OCI-LY1 (cell line): Measurements from ENCODE around the gene RAPGEF3.

ENCODE experiments used
- H2AFZ ChIP-seq: fragments of 200-600 bp; sonication (generic), shearing (Covaris generic); 2 replicates; pipeline ENCODE4 v1.6.0; 2014; ENCODE audit warnings: antibody characterized with exemption, mild to moderate bottlenecking, low read length
- H3F3A ChIP-seq: fragments of 200-600 bp; sonication (generic), shearing (Covaris generic); 2 replicates; pipeline ENCODE4 v1.6.0; 2014; ENCODE audit warnings: mild to moderate bottlenecking, antibody characterized with exemption, low read length, moderate library complexity; ENCODE audit not compliant: insufficient read depth
- H3K27ac ChIP-seq: fragments of 200-600 bp; sonication (generic); 2 replicates; pipeline ENCODE4 v1.5.1; 2014; ENCODE audit warnings: low read length, mixed run types, mild to moderate bottlenecking, low read depth; ENCODE audit not compliant: poor library complexity, severe bottlenecking
- H3K27me3 ChIP-seq: fragments of 200-600 bp; sonication (generic); 2 replicates; pipeline ENCODE4 v1.6.0; 2014; ENCODE audit warnings: antibody characterized with exemption, mild to moderate bottlenecking, low read length, moderate library complexity; ENCODE audit not compliant: insufficient read depth
- H3K36me3 ChIP-seq: fragments of 200-600 bp; sonication (generic); 2 replicates; pipeline ENCODE4 v1.6.1; 2014; ENCODE audit warnings: mild to moderate bottlenecking, antibody characterized with exemption, low read length, moderate library complexity, mixed read lengths; ENCODE audit not compliant: insufficient read depth
- H3K4me1 ChIP-seq: fragments of 200-600 bp; sonication (generic); 2 replicates; pipeline ENCODE4 v1.5.1; 2014; ENCODE audit warnings: mild to moderate bottlenecking, low read length, moderate library complexity; ENCODE audit not compliant: insufficient read depth, severe bottlenecking
- H3K4me2 ChIP-seq: fragments of 200-600 bp; sonication (generic), shearing (Covaris generic); 2 replicates; pipeline ENCODE4 v1.6.1; 2014; ENCODE audit warnings: low read length
- H3K4me3 ChIP-seq: fragments of 200-600 bp; sonication (generic); 2 replicates; pipeline ENCODE4 v1.5.1; 2014; ENCODE audit warnings: low read length, low read depth, mild to moderate bottlenecking, mixed read lengths; ENCODE audit not compliant: poor library complexity, severe bottlenecking
- H3K79me2 ChIP-seq: fragments of 200-600 bp; shearing (Covaris generic); 2 replicates; pipeline ENCODE4 v1.6.1; 2016; ENCODE audit warnings: mixed run types, low read length, mixed read lengths; ENCODE audit not compliant: insufficient read depth
- H3K9ac ChIP-seq: fragments of 200-600 bp; sonication (generic), shearing (Covaris generic); 2 replicates; pipeline ENCODE4 v1.6.1; 2014; ENCODE audit warnings: mild to moderate bottlenecking, low read length, mixed read lengths
- H3K9me2 ChIP-seq: fragments of 200-600 bp; sonication (generic), shearing (Covaris generic); 2 replicates; pipeline ENCODE4 v1.6.1; 2014; ENCODE audit warnings: low read depth, mild to moderate bottlenecking, low read length, mixed read lengths
- H3K9me3 ChIP-seq: fragments of 200-600 bp; shearing (Covaris generic); 2 replicates; pipeline ENCODE4 v1.6.1; 2014; ENCODE audit warnings: low read length, mixed read lengths
- H4K20me1 ChIP-seq: fragments of 200-600 bp; sonication (generic), shearing (Covaris generic); 2 replicates; pipeline ENCODE4 v1.6.0; 2016; ENCODE audit warnings: mild to moderate bottlenecking, low read length; ENCODE audit not compliant: insufficient read depth
- EZH2 ChIP-seq: fragments of 200-600 bp; sonication (generic), shearing (Covaris generic); IDR thresholded peaks from 2 replicates; pipeline ENCODE4 v1.8.0; 2017; ENCODE audit warnings: borderline replicate concordance, mixed run types, mild to moderate bottlenecking, antibody characterized with exemption, low read length, moderate library complexity, mixed read lengths
- TF ChIP-seq, protein P1 (sequence below): fragments of 200-600 bp; sonication (generic), shearing (Covaris generic); IDR thresholded peaks from 2 replicates; pipeline ENCODE4 v1.5.1; 2017; ENCODE audit warnings: mild to moderate bottlenecking, antibody characterized with exemption, low read length, moderate library complexity, mixed read lengths

The RAPGEF3 gene

DNA sequence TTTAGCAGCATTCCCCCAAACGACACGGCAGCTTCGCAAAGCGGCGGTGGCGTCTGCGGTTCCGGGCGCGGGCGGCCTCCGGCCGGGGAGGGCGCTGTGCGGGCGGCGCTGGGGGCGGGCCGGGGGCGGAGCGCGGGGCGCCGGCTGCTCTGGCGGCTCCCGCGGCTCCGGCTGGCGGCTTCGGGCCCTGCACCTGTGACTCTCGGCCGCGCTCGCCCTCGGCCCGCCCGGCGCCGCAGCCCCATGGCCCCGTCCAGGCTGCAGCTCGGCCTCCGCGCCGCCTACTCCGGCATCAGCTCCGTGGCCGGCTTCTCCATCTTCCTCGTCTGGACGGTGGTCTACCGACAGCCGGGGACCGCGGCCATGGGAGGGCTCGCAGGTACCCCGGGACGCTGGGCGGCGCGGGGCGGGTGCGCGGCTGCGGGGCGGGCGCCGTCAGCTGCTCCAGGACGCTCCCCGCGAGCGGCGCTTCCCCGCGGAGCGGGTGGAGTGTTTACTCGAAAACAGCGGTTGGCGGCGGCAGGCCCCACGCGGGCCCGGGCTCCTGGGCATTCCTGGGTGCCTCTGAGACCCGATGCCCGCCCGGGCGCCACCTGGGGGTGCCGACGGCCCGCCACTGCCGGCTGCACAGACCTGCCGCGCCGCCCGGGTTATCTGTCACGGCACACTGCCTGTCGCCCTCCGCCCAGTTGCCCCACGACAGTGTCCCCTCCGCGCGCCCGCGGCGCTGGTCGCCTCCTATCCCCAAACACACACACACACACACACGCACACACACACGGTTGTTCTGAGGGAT lies 14.6 kb upstream of the RAPGEF3 start, which contains the start of gene SLC48A1:
TSS of gene SLC48A1 (plus strand) at position 177 of the 796 bp plus-strand sequence. CDS start at position 244, 67 bp downstream.
- peak within 1 kb of the TSS; percentile 80 for H3K4me2 ChIP-seq
- no peaks in the 10 kb centered on the region for H4K20me1 ChIP-seq
- H3K9me3 ChIP-seq = no peaks in the 10 kb centered on the region
- no peaks in the 10 kb centered on the region for H3K79me2 ChIP-seq
- no peaks in the 10 kb centered on the region for H3K27me3 ChIP-seq
- peak within 1 kb of the TSS; percentile 74 for H3K9ac ChIP-seq
- TF ChIP-seq, protein P1, sequence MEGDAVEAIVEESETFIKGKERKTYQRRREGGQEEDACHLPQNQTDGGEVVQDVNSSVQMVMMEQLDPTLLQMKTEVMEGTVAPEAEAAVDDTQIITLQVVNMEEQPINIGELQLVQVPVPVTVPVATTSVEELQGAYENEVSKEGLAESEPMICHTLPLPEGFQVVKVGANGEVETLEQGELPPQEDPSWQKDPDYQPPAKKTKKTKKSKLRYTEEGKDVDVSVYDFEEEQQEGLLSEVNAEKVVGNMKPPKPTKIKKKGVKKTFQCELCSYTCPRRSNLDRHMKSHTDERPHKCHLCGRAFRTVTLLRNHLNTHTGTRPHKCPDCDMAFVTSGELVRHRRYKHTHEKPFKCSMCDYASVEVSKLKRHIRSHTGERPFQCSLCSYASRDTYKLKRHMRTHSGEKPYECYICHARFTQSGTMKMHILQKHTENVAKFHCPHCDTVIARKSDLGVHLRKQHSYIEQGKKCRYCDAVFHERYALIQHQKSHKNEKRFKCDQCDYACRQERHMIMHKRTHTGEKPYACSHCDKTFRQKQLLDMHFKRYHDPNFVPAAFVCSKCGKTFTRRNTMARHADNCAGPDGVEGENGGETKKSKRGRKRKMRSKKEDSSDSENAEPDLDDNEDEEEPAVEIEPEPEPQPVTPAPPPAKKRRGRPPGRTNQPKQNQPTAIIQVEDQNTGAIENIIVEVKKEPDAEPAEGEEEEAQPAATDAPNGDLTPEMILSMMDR = peak; percentile 26; the same call in 1 of the 2 replicates
- TF ChIP-seq EZH2 = no peak
- H3K36me3 ChIP-seq = no peaks in the 10 kb centered on the region
- 0 out of 2 replicates have a peak within 1 kb of the TSS, but pooled peaks have one; percentile 38 for H2AFZ ChIP-seq
- no peaks in the 10 kb centered on the region for H3K9me2 ChIP-seq
- no peak within 1 kb of the TSS for H3K27ac ChIP-seq
- H3K4me3 ChIP-seq = peak within 1 kb of the TSS; percentile 80
- H3K4me1 ChIP-seq = peaks cover 44% of the 10 kb centered on the region
- H3F3A ChIP-seq = no peaks in the 10 kb centered on the region

DNA sequence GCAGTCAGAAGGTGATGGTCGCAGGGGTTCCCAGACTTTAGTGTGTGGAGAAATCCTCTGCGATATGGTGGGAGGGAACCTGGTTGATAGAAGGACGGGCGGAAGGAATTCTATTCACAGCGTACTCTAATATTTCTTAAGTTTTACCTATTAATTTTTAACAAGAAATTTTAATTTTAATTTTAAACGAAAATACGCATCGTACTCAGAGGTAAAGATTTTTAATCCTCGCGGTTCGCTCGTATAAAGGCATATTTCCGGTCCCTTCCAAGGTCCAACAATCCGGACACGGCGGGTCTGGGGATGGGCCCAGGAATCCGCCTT lies 14.0 kb upstream of the RAPGEF3 start:
- Histone ChIP-seq H3K9me3 (no peaks in the 10 kb centered on the region), H2AFZ (0 out of 2 replicates have a peak overlapping the region, but pooled peaks have one; percentile 38), H3K27me3 (no peaks in the 10 kb centered on the region), H3F3A (no peaks in the 10 kb centered on the region), H3K4me2 (peak overlapping the region; percentile 58), H4K20me1 (no peaks in the 10 kb centered on the region), H3K36me3 (no peaks in the 10 kb centered on the region), H3K27ac (no peak overlapping the region), H3K4me3 (peak overlapping the region; percentile 80), H3K9ac (peak overlapping the region; percentile 54; the same call in 1 of the 2 replicates), H3K79me2 (no peaks in the 10 kb centered on the region), H3K9me2 (no peaks in the 10 kb centered on the region), H3K4me1 (peaks cover 39% of the 10 kb centered on the region)
- TF ChIP-seq EZH2 = no peak
- TF ChIP-seq, protein P1 = no peak

DNA sequence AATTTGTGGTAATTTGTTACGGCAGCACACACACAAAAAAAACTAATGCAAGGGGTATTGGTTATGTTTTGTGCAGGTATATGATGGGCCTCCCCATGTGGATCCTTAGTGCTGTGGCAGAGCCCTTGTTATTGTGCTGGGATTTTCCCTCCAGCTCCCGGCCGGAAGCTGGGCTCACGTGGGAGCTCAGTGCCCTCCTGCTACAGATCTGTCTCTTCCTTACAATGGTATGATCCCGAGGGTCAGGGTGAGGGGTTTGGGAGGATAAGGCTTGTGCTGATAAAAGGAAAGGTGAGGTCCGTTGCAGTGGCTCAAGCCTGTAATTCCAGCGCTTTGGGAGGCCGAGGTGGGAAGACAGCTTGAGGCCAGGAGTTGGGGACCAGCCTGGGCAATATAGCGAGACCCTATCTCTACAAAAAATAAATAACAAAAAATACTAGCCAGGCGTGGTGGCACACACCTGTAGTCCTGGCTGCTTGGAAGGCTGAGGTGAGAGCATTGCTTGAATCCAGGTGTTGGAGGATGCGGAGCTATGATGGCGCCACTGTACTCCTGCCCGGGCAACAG lies 13.5 kb upstream of the RAPGEF3 start:
- H3K9ac ChIP-seq = no peak overlapping the region
- H3K4me1 ChIP-seq = peaks cover 37% of the 10 kb centered on the region
- H3K27ac ChIP-seq = no peak overlapping the region
- no peaks in the 10 kb centered on the region for H4K20me1 ChIP-seq
- peak overlapping the region; percentile 58; the same call in 1 of the 2 replicates for H3K4me2 ChIP-seq
- TF ChIP-seq, protein P1 = no peak
- TF ChIP-seq EZH2 = no peak
- H3F3A ChIP-seq = no peaks in the 10 kb centered on the region
- no peaks in the 10 kb centered on the region for H3K9me2 ChIP-seq
- no peaks in the 10 kb centered on the region for H3K9me3 ChIP-seq
- no peaks in the 10 kb centered on the region for H3K36me3 ChIP-seq
- no peak overlapping the region for H2AFZ ChIP-seq
- H3K79me2 ChIP-seq = no peaks in the 10 kb centered on the region
- no peak overlapping the region for H3K4me3 ChIP-seq
- H3K27me3 ChIP-seq = no peaks in the 10 kb centered on the region
